Activated naive CD4-positive, alpha-beta T cell treated with anti-CD3 and anti-CD28 coated beads, Interleukin-2, amount 10 ng/mL, durations not matched to agents 7 days and 5 days (primary cell): ENCODE measurements around the gene RAD21L1.
"Not testable (repeated sequence)": the region's sequence is repeated elsewhere in the genome, so short reads cannot be mapped to it uniquely, and the experiment has no call there.

Experiments used
- CTCF ChIA-PET: fragments of 350-600 bp; sonication (Branson Sonifier 250); formaldehyde crosslinking; loops from one replicate; lab custom pipeline; 2021; ENCODE audit warnings: antibody characterized with exemption; lab: Charles Lee
- DNase-seq: peaks from one replicate; pipeline ENCODE4 v3.0.0-alpha.2; 2020
- H3K27ac Mint-ChIP-seq: one replicate; pipeline ENCODE4 v1.8.0; 2021; ENCODE audit warnings: mild to moderate bottlenecking, moderate library complexity, mixed read lengths
- H3K27me3 Mint-ChIP-seq: one replicate; pipeline ENCODE4 v1.8.0; 2021; ENCODE audit warnings: mild to moderate bottlenecking, mixed read lengths
- H3K36me3 Mint-ChIP-seq: one replicate; pipeline ENCODE4 v1.8.0; 2021; ENCODE audit warnings: mixed read lengths
- H3K4me1 Mint-ChIP-seq: one replicate; pipeline ENCODE4 v1.8.0; 2021; ENCODE audit warnings: mixed read lengths
- H3K4me3 Mint-ChIP-seq: one replicate; pipeline ENCODE4 v1.8.0; 2021; ENCODE audit warnings: mild to moderate bottlenecking, moderate library complexity, mixed read lengths
- H3K9me3 Mint-ChIP-seq: one replicate; pipeline ENCODE4 v1.8.0; 2021; ENCODE audit warnings: mixed read lengths

Gene RAD21L1

GRCh38 chr20:1204576-1204975 lies 21.3 kb upstream of the RAD21L1 start:
- peaks cover 32% of the 10 kb centered on the region for H3K27me3 Mint-ChIP-seq
- CTCF ChIA-PET = interaction anchor here (1.0 kb wide), 1 partner anchor 11 kb away, joined by 3 read pairs; no protein-coding TSS in a partner anchor
- H3K9me3 Mint-ChIP-seq = no peaks in the 10 kb centered on the region
- no peak overlapping the region for H3K4me3 Mint-ChIP-seq
- no peak overlapping the region for H3K27ac Mint-ChIP-seq
- H3K4me1 Mint-ChIP-seq = peaks cover 8% of the 10 kb centered on the region
- H3K36me3 Mint-ChIP-seq = no peaks in the 10 kb centered on the region
- no peak for DNase-seq

GRCh38 chr20:1205802-1206201 lies 20.0 kb upstream of the RAD21L1 start:
- no peaks in the 10 kb centered on the region for H3K4me1 Mint-ChIP-seq
- CTCF ChIA-PET = interaction anchor here (0.9 to 1.0 kb wide), 2 partner anchors 9 to 20 kb away, joined by 3 to 4 read pairs; no protein-coding TSS in a partner anchor
- H3K27me3 Mint-ChIP-seq = peaks cover 34% of the 10 kb centered on the region
- H3K4me3 Mint-ChIP-seq = no peak overlapping the region
- no peaks in the 10 kb centered on the region for H3K36me3 Mint-ChIP-seq
- H3K27ac Mint-ChIP-seq = no peak overlapping the region
- H3K9me3 Mint-ChIP-seq = no peaks in the 10 kb centered on the region
- no peak for DNase-seq

- no peak for DNase-seq
- H3K36me3 Mint-ChIP-seq = no peaks in the 10 kb centered on the region
- CTCF ChIA-PET = no interaction called here
- no peaks in the 10 kb centered on the region for H3K4me1 Mint-ChIP-seq
- H3K9me3 Mint-ChIP-seq = no peaks in the 10 kb centered on the region
- H3K27ac Mint-ChIP-seq = no peak overlapping the region
- H3K27me3 Mint-ChIP-seq = peaks cover 34% of the 10 kb centered on the region
- H3K4me3 Mint-ChIP-seq = no peak overlapping the region
Observed at GRCh38 chr20:1206366-1207148, 19.3 kb upstream of the RAD21L1 start.

GRCh38 chr20:1207293-1207878 lies 18.5 kb upstream of the RAD21L1 start:
- DNase-seq = no peak
- no peaks in the 10 kb centered on the region for H3K9me3 Mint-ChIP-seq
- peaks cover under 1% of the 10 kb centered on the region for H3K4me1 Mint-ChIP-seq
- CTCF ChIA-PET = no interaction called here
- H3K36me3 Mint-ChIP-seq = no peaks in the 10 kb centered on the region
- no peak overlapping the region for H3K4me3 Mint-ChIP-seq
- no peak overlapping the region for H3K27ac Mint-ChIP-seq
- H3K27me3 Mint-ChIP-seq = peaks cover 38% of the 10 kb centered on the region

- DNase-seq = no peak
- Mint-ChIP-seq H3K4me3 (no peak overlapping the region), H3K36me3 (no peaks in the 10 kb centered on the region), H3K27ac (no peak overlapping the region), H3K27me3 (peaks cover 34% of the 10 kb centered on the region), H3K4me1 (peaks cover 17% of the 10 kb centered on the region), H3K9me3 (no peaks in the 10 kb centered on the region)
- CTCF ChIA-PET = interaction anchor here (0.7 to 3.5 kb wide), 6 partner anchors 31 to 257 kb away, joined by 3 to 11 read pairs (median 4); partner anchors contain the start of gene NSFL1C
Observed at GRCh38 chr20:1209447-1210387, 16.1 kb upstream of the RAD21L1 start.

GRCh38 chr20:1210501-1210900 lies 15.3 kb upstream of the RAD21L1 start:
- no peak overlapping the region for H3K4me3 Mint-ChIP-seq
- H3K36me3 Mint-ChIP-seq = no peaks in the 10 kb centered on the region
- DNase-seq = no peak
- no peaks in the 10 kb centered on the region for H3K9me3 Mint-ChIP-seq
- peaks cover 25% of the 10 kb centered on the region for H3K4me1 Mint-ChIP-seq
- CTCF ChIA-PET = interaction anchor here (0.6 to 3.5 kb wide), 6 partner anchors 10 to 257 kb away, joined by 3 to 12 read pairs (median 7); partner anchors contain the start of gene NSFL1C
- H3K27me3 Mint-ChIP-seq = peaks cover 34% of the 10 kb centered on the region
- no peak overlapping the region for H3K27ac Mint-ChIP-seq

GRCh38 chr20:1212023-1212422 lies 13.8 kb upstream of the RAD21L1 start:
- CTCF ChIA-PET = interaction anchor here (0.6 to 3.1 kb wide), 11 partner anchors 13 to 396 kb away, joined by 3 to 12 read pairs (median 5); no protein-coding TSS in a partner anchor
- no peaks in the 10 kb centered on the region for H3K36me3 Mint-ChIP-seq
- no peaks in the 10 kb centered on the region for H3K9me3 Mint-ChIP-seq
- H3K27me3 Mint-ChIP-seq = peaks cover 28% of the 10 kb centered on the region
- no peak overlapping the region for H3K27ac Mint-ChIP-seq
- H3K4me1 Mint-ChIP-seq = peaks cover 40% of the 10 kb centered on the region
- no peak overlapping the region for H3K4me3 Mint-ChIP-seq
- DNase-seq = no peak

- no peak overlapping the region for H3K4me3 Mint-ChIP-seq
- peak; percentile 80 for DNase-seq
- H3K9me3 Mint-ChIP-seq = no peaks in the 10 kb centered on the region
- H3K36me3 Mint-ChIP-seq = peaks cover under 1% of the 10 kb centered on the region
- no peak overlapping the region for H3K27ac Mint-ChIP-seq
- CTCF ChIA-PET = interaction anchor here (0.5 to 3.1 kb wide), 25 partner anchors 10 to 665 kb away, joined by 3 to 17 read pairs (median 4); partner anchors contain the start of genes C20orf202 and RAD21L1
- peaks cover 46% of the 10 kb centered on the region for H3K4me1 Mint-ChIP-seq
- peaks cover 21% of the 10 kb centered on the region for H3K27me3 Mint-ChIP-seq
Observed at GRCh38 chr20:1212607-1213396, 13.0 kb upstream of the RAD21L1 start.

- Mint-ChIP-seq H3K4me3 (no peak overlapping the region), H3K36me3 (peaks cover 1% of the 10 kb centered on the region), H3K27me3 (peaks cover 12% of the 10 kb centered on the region), H3K4me1 (peaks cover 46% of the 10 kb centered on the region), H3K27ac (no peak overlapping the region), H3K9me3 (no peaks in the 10 kb centered on the region)
- no peak for DNase-seq
- CTCF ChIA-PET = interaction anchor here (1.3 to 2.2 kb wide), 2 partner anchors 10 to 106 kb away, joined by 3 to 17 read pairs; no protein-coding TSS in a partner anchor
Observed at GRCh38 chr20:1214838-1215261, 11.0 kb upstream of the RAD21L1 start.

GRCh38 chr20:1215386-1216170 lies 10.3 kb upstream of the RAD21L1 start:
- Mint-ChIP-seq H3K4me1 (peaks cover 46% of the 10 kb centered on the region), H3K27me3 (peaks cover 18% of the 10 kb centered on the region), H3K4me3 (peak overlapping the region; percentile 19), H3K36me3 (peaks cover 1% of the 10 kb centered on the region), H3K9me3 (no peaks in the 10 kb centered on the region), H3K27ac (peak overlapping the region; percentile 88)
- CTCF ChIA-PET = interaction anchor here (1.3 kb wide), 1 partner anchor 10 kb away, joined by 3 read pairs; no protein-coding TSS in a partner anchor
- DNase-seq = peak; percentile 60

GRCh38 chr20:1216527-1217427 lies 9.1 kb upstream of the RAD21L1 start:
- H3K4me1 Mint-ChIP-seq = peaks cover 46% of the 10 kb centered on the region
- H3K9me3 Mint-ChIP-seq, H3K36me3 Mint-ChIP-seq, H3K4me3 Mint-ChIP-seq, CTCF ChIA-PET: not testable (repeated sequence)
- peak overlapping the region; percentile 58 for H3K27ac Mint-ChIP-seq
- peaks cover 30% of the 10 kb centered on the region for H3K27me3 Mint-ChIP-seq
- DNase-seq = peak; percentile 38

GRCh38 chr20:1222750-1223149 lies 3.1 kb upstream of the RAD21L1 start:
- H3K27ac Mint-ChIP-seq, H3K4me3 Mint-ChIP-seq, CTCF ChIA-PET, H3K36me3 Mint-ChIP-seq, DNase-seq, H3K9me3 Mint-ChIP-seq: not testable (repeated sequence)
- Mint-ChIP-seq H3K4me1 (peaks cover 19% of the 10 kb centered on the region), H3K27me3 (peaks cover 62% of the 10 kb centered on the region)
